ENCODE results near the gene MYCBP2.

Gene MYCBP2

GRCh38 chr13:77042566-77043177 lies 284.2 kb downstream of the MYCBP2 start:
- peak overlapping the region; percentile 86 for H3K27ac Mint-ChIP-seq
- TF ChIP-seq CTCF (IDR thresholded peaks at IDR 0.05): no peak
- H3K36me3 Mint-ChIP-seq (ENCODE audit: low read depth): peaks cover 28% of the 10 kb centered on the region
- peaks cover 16% of the 10 kb centered on the region for H3K4me1 Mint-ChIP-seq
- no peak for DNase-seq
- no peak overlapping the region for H3K4me3 Mint-ChIP-seq
- peaks cover 4% of the 10 kb centered on the region for H3K9me3 Mint-ChIP-seq
- no peaks in the 10 kb centered on the region for H3K27me3 Mint-ChIP-seq (ENCODE audit: low read depth, poor library complexity)

GRCh38 chr13:77040835-77041234 lies 286.1 kb downstream of the MYCBP2 start:
- no peak overlapping the region for H3K27ac Mint-ChIP-seq
- peaks cover 4% of the 10 kb centered on the region for H3K9me3 Mint-ChIP-seq
- TF ChIP-seq CTCF (IDR thresholded peaks at IDR 0.05): no peak
- no peak for DNase-seq
- H3K4me3 Mint-ChIP-seq: no peak overlapping the region
- H3K4me1 Mint-ChIP-seq: peaks cover 11% of the 10 kb centered on the region
- H3K36me3 Mint-ChIP-seq (ENCODE audit: low read depth): peaks cover 12% of the 10 kb centered on the region
- H3K27me3 Mint-ChIP-seq (ENCODE audit: low read depth, poor library complexity): no peaks in the 10 kb centered on the region

- peaks cover 11% of the 10 kb centered on the region for H3K4me1 Mint-ChIP-seq
- no peaks in the 10 kb centered on the region for H3K27me3 Mint-ChIP-seq (ENCODE audit: low read depth, poor library complexity)
- no peak overlapping the region for H3K27ac Mint-ChIP-seq
- no peak overlapping the region for H3K4me3 Mint-ChIP-seq
- H3K36me3 Mint-ChIP-seq (ENCODE audit: low read depth): peaks cover 8% of the 10 kb centered on the region
- no peak for DNase-seq
- TF ChIP-seq CTCF (IDR thresholded peaks at IDR 0.05): no peak
- peaks cover 4% of the 10 kb centered on the region for H3K9me3 Mint-ChIP-seq
These were observed 286.8 kb downstream of the MYCBP2 start for GRCh38 chr13:77040076-77040475.

- TF ChIP-seq CTCF (IDR thresholded peaks at IDR 0.05): no peak
- H3K36me3 Mint-ChIP-seq (ENCODE audit: low read depth): no peaks in the 10 kb centered on the region
- peaks cover 4% of the 10 kb centered on the region for H3K9me3 Mint-ChIP-seq
- no peak overlapping the region for H3K4me3 Mint-ChIP-seq
- no peak for DNase-seq
- peaks cover 11% of the 10 kb centered on the region for H3K4me1 Mint-ChIP-seq
- H3K27me3 Mint-ChIP-seq (ENCODE audit: low read depth, poor library complexity): peaks cover 2% of the 10 kb centered on the region
- no peak overlapping the region for H3K27ac Mint-ChIP-seq
These were observed 287.9 kb downstream of the MYCBP2 start for GRCh38 chr13:77038907-77039480.

GRCh38 chr13:77036279-77036678 lies 290.6 kb downstream of the MYCBP2 start:
- no peaks in the 10 kb centered on the region for H3K4me1 Mint-ChIP-seq

More at GRCh38 chr13:77036279-77036678, 290.6 kb downstream of the MYCBP2 start:
- TF ChIP-seq CTCF (IDR thresholded peaks at IDR 0.05): no peak
- Mint-ChIP-seq H3K4me3 (no peak overlapping the region), H3K9me3 (peaks cover 4% of the 10 kb centered on the region), H3K27me3 (ENCODE audit: low read depth, poor library complexity) (peaks cover 5% of the 10 kb centered on the region), H3K36me3 (ENCODE audit: low read depth) (no peaks in the 10 kb centered on the region), H3K27ac (no peak overlapping the region)
- no peak for DNase-seq
